Measurements from ENCODE around the gene WDR46. TPM values are rescaled to one million over a fixed set of nuclear protein-coding genes. Genes with fewer than 3 reads are reported as not detected.
A peak's percentile ranks its signal among the peaks of the same experiment; 100 is the strongest.
"Not testable (repeated sequence)": the region's sequence is repeated elsewhere in the genome, so short reads cannot be mapped to it uniquely, and the experiment has no call there.

WDR46 gene
- total and polyA plus RNA-seq, 10 donors = 30.5 to 101 (median 48.1) TPM

GRCh38 chr6:33264015-33264414, 25.0 kb downstream of the WDR46 start:
- no peak for TF ChIP-seq POLR2AphosphoS5 (IDR thresholded peaks at IDR 0.05)
- no peak for TF ChIP-seq POLR2A (IDR thresholded peaks at IDR 0.05)
- TF ChIP-seq, protein P1, sequence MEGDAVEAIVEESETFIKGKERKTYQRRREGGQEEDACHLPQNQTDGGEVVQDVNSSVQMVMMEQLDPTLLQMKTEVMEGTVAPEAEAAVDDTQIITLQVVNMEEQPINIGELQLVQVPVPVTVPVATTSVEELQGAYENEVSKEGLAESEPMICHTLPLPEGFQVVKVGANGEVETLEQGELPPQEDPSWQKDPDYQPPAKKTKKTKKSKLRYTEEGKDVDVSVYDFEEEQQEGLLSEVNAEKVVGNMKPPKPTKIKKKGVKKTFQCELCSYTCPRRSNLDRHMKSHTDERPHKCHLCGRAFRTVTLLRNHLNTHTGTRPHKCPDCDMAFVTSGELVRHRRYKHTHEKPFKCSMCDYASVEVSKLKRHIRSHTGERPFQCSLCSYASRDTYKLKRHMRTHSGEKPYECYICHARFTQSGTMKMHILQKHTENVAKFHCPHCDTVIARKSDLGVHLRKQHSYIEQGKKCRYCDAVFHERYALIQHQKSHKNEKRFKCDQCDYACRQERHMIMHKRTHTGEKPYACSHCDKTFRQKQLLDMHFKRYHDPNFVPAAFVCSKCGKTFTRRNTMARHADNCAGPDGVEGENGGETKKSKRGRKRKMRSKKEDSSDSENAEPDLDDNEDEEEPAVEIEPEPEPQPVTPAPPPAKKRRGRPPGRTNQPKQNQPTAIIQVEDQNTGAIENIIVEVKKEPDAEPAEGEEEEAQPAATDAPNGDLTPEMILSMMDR (IDR thresholded peaks at IDR 0.05 in 8 of 11, conservative IDR thresholded peaks at IDR 0.05 in 3 of 11) = no peak
- Histone ChIP-seq H3K9me3 (no peaks in the 10 kb centered on the region), H3K27ac (no peak overlapping the region), H3K27me3 (replicated peaks in 1 of 7) (no peaks in the 10 kb centered on the region), H3K4me1 (peaks cover 0 to 7% (median 0%) of the 10 kb centered on the region in 6 donors), H3K36me3 (peaks cover 10 to 100% (median 90%) of the 10 kb centered on the region in 6 donors), H3K4me3 (no peak overlapping the region)
- WGBS, 5 donors = 88 to 97% (median 92%) methylated on average over 7 of the region's 7 CpGs
- peak; percentile 13 for DNase-seq
- intact Hi-C loops (cut with DNase I; ENCODE audit: low total_unique reads) = no loop called here

DNA sequence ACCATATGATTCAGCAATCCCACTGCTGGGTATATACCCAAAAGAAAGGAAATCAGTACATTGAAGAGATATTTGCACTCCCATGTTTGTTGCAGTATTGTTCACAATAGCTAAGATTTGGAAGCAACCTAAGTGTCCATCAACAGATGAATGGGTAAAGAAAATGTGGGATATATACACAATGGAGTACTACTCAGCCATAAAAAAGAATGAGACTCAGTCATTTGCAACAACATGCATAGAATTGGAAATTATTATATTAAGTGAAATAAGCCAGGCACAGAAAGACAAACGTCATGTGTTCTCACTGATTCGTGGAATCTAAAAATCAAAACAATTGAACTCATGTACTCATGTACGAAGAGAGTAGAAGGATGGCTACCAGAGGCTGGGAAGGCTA, 26.5 kb downstream of the WDR46 start:
- H3K4me3 ChIP-seq; DNase-seq; intact Hi-C loops (cut with DNase I; ENCODE audit: low total_unique reads); H3K9me3 ChIP-seq; H3K27me3 ChIP-seq (replicated peaks in 1 of 7); H3K27ac ChIP-seq; H3K4me1 ChIP-seq: not testable (repeated sequence)
- H3K36me3 ChIP-seq = peaks cover 4 to 100% (median 85%) of the 10 kb centered on the region in 6 donors
- 96 to 99% (median 98%) methylated on average over 3 of the region's 3 CpGs for WGBS, 5 donors

DNA sequence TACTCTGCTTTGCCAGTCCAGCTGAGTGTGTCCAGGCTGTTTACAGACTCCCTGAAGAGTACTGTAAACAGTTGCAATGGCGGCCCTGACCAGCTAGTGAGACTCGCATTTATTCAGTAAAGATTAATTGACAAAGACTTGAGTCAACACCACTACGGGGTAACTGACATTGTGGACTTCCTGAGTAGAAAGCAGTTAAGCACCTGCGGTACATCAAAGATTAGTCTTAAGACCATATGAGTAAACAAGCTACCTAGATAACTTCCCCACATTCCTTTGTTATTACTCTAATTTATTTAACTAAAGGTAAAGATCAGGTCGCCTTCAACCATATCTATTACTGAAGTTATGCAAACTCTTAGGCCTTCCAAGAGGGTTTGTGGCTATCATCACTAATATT, 30.0 kb downstream of the WDR46 start:
- Histone ChIP-seq H3K27ac (no peak overlapping the region), H3K4me1 (no peaks in the 10 kb centered on the region), H3K27me3 (replicated peaks in 1 of 7) (no peaks in the 10 kb centered on the region), H3K36me3 (peaks cover 4 to 88% (median 58%) of the 10 kb centered on the region in 6 donors), H3K9me3 (no peaks in the 10 kb centered on the region), H3K4me3 (no peak overlapping the region)
- intact Hi-C loops (cut with DNase I; ENCODE audit: low total_unique reads) = no loop called here
- 90 to 95% (median 94%) methylated on average over 5 of the region's 5 CpGs for WGBS, 5 donors
- DNase-seq = no peak
- TF ChIP-seq POLR2A (IDR thresholded peaks at IDR 0.05) (no peak), POLR2AphosphoS5 (IDR thresholded peaks at IDR 0.05) (no peak)
- TF ChIP-seq, protein P1 (IDR thresholded peaks at IDR 0.05 in 8 of 11, conservative IDR thresholded peaks at IDR 0.05 in 3 of 11) = no peak

DNA sequence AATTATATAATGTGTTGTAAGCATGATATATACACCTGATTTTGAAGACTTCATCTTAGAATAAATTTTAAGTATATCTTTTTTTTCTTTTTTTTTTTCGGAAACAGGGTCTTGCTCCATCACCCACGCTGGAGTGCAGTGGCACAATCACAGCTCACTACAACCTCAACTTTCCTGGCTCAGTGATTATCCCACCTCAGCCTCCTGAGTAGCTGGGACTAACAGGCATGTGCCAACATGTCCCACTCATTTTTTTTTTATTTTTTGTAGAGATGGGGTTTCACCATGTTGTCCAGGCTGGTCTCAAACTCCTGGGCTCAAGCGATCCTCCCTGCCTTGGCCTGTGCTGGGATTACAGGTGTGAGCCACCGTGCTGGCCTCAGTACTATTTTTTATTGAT, 34.4 kb downstream of the WDR46 start:
- Histone ChIP-seq H3K27me3 (replicated peaks in 1 of 7) (no peaks in the 10 kb centered on the region), H3K4me1 (peaks cover 5 to 24% (median 11%) of the 10 kb centered on the region in 6 donors), H3K27ac (no peak overlapping the region), H3K4me3 (no peak overlapping the region), H3K9me3 (no peaks in the 10 kb centered on the region), H3K36me3 (peaks cover 0 to 66% (median 23%) of the 10 kb centered on the region in 6 donors)
- DNase-seq = peak; percentile 19
- intact Hi-C loops (cut with DNase I; ENCODE audit: low total_unique reads) = no loop called here
- WGBS, 5 donors = 88 to 97% (median 90%) methylated on average over 4 of the region's 4 CpGs
- TF ChIP-seq POLR2A (IDR thresholded peaks at IDR 0.05) = no peak

GRCh38 chr6:33252759-33253158, 36.3 kb downstream of the WDR46 start:
- DNase-seq = no peak
- no peak for TF ChIP-seq POLR2A (IDR thresholded peaks at IDR 0.05)
- no peak for TF ChIP-seq POLR2AphosphoS5 (IDR thresholded peaks at IDR 0.05)
- TF ChIP-seq, protein P1 (IDR thresholded peaks at IDR 0.05 in 8 of 11, conservative IDR thresholded peaks at IDR 0.05 in 3 of 11) = no peak
- peaks cover 0 to 47% (median 11%) of the 10 kb centered on the region in 6 donors for H3K36me3 ChIP-seq
- H3K4me3 ChIP-seq = no peak overlapping the region
- H3K9me3 ChIP-seq = no peaks in the 10 kb centered on the region
- intact Hi-C loops (cut with DNase I; ENCODE audit: low total_unique reads) = no loop called here
- peaks cover 10 to 41% (median 26%) of the 10 kb centered on the region in 6 donors for H3K4me1 ChIP-seq
- H3K27ac ChIP-seq = no peak overlapping the region
- H3K27me3 ChIP-seq (replicated peaks in 1 of 7) = peaks cover 0 to 2% (median 0%) of the 10 kb centered on the region in 7 donors

Measured in spleen (tissue), 11 donors.